AG09319 (cell line): ENCODE results near the gene GLI3.

Experiments used
- DNase-seq: peaks from one replicate; pipeline ENCODE4 v3.0.0-alpha.2; 2010; ENCODE audit warnings: low read depth; ENCODE audit errors: extremely low read depth
- TF ChIP-seq, protein P1 (sequence below): IDR thresholded peaks from 2 replicates; pipeline ENCODE4 v1.5.1; 2011; ENCODE audit warnings: low read depth, mild to moderate bottlenecking, inconsistent platforms, low read length, moderate library complexity

Gene GLI3

GRCh38 chr7:42227936-42228591, 8.9 kb downstream of the GLI3 start:
- DNase-seq, result no peak
- TF ChIP-seq, protein P1, sequence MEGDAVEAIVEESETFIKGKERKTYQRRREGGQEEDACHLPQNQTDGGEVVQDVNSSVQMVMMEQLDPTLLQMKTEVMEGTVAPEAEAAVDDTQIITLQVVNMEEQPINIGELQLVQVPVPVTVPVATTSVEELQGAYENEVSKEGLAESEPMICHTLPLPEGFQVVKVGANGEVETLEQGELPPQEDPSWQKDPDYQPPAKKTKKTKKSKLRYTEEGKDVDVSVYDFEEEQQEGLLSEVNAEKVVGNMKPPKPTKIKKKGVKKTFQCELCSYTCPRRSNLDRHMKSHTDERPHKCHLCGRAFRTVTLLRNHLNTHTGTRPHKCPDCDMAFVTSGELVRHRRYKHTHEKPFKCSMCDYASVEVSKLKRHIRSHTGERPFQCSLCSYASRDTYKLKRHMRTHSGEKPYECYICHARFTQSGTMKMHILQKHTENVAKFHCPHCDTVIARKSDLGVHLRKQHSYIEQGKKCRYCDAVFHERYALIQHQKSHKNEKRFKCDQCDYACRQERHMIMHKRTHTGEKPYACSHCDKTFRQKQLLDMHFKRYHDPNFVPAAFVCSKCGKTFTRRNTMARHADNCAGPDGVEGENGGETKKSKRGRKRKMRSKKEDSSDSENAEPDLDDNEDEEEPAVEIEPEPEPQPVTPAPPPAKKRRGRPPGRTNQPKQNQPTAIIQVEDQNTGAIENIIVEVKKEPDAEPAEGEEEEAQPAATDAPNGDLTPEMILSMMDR, result no peak

DNA sequence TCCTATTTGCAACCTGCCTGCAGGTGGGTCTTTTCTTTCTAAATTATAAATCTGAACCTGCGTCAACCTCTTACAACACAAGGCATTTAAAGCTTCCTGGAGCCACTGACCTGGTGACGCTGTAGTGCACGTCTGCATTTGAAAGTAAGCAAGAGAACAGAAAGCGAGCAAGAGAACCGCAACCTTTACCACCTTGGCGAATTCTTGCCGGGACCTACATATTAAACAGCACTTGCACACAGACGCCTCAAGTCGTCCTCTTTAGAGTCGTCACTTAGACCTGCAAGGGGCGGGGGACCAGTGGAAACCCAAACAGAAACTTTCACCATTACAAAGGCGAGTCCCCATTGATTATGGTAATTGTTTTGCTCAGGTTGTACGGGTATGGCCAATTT, 9.5 kb downstream of the GLI3 start:
- TF ChIP-seq, protein P1, result no peak
- no peak for DNase-seq

DNA sequence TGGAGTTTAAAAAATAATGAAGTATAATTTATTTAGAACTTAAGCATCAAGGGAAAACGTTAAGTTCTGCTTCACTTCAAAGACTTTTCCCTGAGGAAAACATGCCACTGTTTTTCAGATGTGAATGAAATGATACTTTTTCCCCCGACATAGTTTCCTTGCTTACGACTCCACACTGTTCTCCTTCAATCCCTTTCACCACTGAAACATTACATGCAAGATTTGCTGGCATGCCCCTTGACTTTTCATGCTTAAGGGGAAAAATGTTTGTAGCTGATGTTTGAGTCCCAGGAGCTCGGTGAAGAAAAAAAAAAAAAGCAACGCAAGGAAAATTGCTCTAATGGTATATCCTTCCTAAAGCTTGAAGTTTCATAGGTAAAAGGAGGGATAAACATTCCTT, 10.0 kb downstream of the GLI3 start:
- TF ChIP-seq, protein P1, result no peak
- no peak for DNase-seq

GRCh38 chr7:42226354-42226941, 10.6 kb downstream of the GLI3 start:
- TF ChIP-seq, protein P1, result no peak
- DNase-seq, result no peak

- no peak for DNase-seq
- TF ChIP-seq, protein P1, result no peak
Observed at GRCh38 chr7:42224391-42225003, 12.5 kb downstream of the GLI3 start.

GRCh38 chr7:42222891-42223290, 14.1 kb downstream of the GLI3 start:
- TF ChIP-seq, protein P1, result no peak
- no peak for DNase-seq

DNA sequence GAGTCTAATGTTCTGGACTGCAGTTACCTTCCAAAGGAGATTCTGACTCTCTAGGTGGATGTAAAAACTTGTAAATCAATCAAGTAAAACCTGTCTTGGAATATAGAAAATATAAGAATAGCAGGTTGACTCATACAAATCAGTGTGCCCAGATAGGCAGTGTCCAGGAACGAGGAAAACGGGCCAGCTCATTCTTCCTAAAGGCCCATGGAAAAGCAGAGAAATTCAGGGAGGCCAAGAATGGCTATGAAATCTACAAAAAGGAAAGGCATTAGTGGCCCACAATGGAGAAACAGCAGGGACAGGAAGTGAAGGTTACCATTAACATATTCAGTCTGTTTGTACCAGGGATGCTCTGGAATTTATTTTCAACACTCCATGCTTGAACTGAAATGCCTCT, 14.9 kb downstream of the GLI3 start:
- TF ChIP-seq, protein P1, result no peak
- DNase-seq, result no peak
